RPMI8226 (cell line): ENCODE measurements around the gene EFNB1.
"Not testable (repeated sequence)": the region's sequence is repeated elsewhere in the genome, so short reads cannot be mapped to it uniquely, and the experiment has no call there.

Source experiments
- DNase-seq: peaks from one replicate; pipeline ENCODE4 v3.0.0-alpha.2; 2015

Gene EFNB1

DNA sequence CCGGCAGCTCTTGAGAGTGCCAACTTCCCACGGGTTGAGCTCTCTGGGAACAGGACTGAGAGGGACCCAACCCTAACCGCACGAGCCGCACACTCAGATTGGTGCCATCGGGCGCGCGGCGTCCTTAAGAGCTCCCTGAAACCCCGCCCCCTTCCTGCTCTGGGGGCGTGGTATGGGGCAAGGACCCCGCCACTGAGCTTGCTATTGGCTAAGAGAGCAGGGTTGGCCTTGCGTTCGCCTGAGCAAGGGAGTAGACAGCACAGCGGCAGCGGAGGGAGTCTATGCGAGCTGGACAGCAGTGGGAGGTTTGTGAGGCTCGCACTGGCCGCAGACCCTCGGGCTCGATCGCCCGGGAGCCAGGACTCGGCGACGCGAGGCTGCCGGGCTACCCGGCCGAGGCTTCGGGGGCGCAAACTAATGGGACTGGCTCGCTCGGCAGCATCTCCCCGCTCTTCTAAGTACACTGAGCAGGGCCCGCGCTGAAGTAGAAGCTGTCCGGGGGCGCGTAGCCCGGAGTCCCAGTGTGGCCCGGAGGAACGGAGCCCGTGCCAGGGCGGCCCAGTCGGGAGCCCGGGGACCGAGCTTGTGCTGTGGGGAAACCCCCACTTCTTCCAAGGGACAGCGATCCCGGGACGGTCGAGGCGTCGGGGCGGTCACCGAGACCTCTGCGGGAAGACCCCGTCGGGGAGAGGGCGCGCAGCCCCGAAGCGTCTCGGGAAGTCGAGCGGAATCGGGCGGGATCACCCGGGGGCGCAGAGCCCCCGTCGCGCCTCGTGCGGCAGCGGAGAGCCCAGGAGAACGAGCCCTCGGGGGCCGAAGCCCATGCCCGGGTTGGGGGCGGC is at the start of gene EFNB1:
Gene EFNB1, plus strand, starts transcription at position 282 of the 842 bp plus-strand sequence. CDS start 756 bp downstream, outside the sequence.
- peak; percentile 95 for DNase-seq

DNA sequence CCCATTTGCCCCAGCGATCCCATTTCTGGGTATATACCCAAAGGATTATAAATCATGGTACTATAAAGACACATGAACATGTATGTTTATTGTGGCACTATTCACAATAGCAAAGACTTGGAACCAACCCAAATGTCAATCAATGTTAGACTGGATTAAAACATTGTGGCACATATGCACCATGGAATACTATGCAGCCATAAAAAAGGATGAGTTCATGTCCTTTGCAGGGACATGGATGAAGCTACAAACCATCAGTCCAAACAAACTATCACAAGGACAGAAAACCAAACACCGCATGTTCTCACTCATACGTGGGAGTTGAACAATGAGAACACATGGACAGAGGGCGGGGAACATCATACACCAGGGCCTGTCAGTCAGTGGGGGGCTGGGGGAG is 47.5 kb upstream of the EFNB1 start:
- DNase-seq: not testable (repeated sequence)

DNA sequence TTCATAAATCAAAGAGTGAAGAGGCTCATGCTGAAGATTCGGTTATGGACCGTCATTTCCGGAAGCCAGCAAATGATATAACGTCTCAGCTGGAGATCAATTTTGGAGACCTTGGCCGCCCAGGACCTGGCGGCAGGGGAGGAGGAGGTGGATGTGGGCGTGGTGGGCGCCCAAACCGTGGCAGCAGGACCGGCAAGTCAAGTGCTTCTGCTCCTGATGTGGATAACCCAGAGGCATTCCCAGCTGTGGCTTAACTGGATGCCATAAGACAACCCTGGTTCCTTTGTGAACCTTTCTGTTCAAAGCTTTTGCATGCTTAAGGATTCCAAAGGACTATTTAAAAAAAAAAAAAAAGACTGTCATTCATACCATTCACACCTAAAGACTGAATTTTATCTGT is 44.0 kb upstream of the EFNB1 start:
- DNase-seq: no peak

DNA sequence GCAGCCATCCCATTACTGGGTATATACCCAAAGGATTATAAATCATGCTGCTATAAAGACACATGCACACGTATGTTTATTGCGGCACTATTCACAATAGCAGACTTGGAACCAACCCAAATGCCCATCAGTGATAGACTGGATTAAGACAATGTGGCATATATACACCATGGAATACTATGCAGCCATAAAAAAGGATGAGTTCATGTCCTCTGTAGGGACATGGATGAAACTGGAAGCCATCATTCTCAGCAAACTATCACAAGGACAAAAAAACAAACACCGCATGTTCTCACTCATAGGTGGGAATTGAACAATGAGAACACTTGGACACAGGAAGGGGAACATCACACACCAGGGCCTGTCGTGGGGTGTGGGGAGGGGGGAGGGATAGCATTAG is 42.2 kb upstream of the EFNB1 start:
- DNase-seq: not testable (repeated sequence)

DNA sequence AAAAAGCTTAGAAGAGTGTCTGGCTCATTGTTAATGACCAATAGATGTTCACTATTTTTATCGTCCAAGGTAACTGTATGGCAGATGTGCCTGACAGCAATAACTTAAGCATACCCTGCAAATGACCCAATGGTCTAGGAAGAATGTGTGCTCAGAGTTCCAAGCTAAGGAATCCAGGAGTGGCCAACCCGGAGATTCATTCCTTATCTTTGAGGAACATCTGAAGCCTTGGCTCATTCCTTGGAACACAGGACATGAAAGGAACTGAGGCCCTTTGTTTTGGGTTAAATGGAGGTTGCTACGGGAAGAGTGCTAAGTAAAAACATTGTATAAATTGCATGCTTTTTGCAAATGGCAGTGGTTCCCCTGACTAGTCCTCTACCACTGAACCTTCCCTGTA is 38.9 kb upstream of the EFNB1 start:
- no peak for DNase-seq

DNA sequence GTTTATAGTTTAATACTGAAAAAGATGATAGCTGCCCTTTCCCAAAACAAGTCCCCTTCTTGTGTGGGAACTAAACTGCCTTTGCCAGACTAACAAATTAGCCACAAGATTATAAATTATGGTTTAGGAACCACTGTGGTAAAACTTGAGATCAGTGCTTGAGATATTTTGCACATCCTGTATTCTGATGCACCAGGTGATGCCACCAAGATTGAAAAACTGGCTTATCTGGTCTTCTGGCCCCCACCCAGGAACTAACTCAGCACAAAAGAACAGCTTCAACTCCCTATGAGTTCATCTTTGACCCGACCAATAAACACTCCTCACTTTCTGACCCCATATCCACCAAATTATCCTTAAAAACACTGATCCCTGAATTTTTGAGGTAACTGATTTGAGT is 36.7 kb upstream of the EFNB1 start:
- no peak for DNase-seq

DNA sequence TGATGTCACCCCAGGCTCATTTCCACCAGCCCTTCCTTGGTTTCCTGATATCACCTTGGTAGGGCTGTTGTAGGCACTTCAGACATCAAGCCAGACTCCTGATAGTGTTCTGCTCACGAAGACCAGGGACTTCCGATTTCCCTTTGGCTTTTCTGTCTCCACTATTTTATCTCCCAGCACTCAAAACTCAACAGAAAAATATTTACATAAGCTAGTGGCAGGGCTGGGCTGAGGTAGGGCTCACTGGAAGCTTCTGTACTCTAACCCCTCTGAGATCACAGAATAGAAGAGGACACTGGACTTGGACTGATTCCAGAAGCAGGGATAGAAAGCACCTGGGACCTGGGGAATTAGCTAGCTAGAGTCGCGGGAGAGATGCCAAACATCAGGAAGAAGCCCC is 34.4 kb upstream of the EFNB1 start:
- DNase-seq: no peak

DNA sequence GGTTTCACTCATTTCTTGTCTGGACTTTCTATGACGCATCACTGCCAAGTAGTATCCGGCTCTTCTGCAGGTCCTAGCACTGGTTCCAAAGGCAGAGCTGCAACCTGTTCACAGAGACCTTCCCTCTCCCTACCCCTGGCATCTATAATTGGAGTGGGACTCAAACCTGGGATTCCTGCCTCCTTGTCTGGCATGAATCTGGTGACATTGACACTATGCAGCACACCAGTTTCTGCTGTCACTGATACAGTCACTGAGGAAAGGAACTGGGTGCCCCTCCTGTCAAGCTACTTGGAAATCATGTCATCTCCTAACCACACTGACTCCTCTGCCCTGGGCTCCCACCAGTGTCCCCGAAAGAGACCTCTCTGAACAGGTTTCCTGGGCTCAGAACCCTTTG is 33.1 kb upstream of the EFNB1 start:
- no peak for DNase-seq

DNA sequence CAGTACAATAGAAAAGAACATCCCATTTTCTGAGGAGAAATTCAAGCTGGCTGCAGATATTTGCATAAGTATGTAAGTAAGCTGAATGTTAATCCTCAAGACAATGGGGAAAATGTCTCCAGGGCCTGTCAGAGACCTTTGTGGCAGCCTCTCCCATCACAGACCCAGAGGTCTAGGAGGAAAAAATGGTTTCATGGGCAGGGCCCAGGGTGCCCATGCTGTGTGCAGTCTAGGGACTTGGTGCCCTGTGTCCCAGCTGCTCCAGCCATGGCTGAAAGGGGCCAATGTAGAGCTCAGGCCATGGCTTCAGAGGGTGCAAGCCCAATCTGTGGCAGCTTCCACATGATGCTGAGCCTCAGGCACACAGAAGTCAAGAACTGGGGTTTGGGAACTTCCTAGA is 30.4 kb upstream of the EFNB1 start:
- DNase-seq: not testable (repeated sequence)

DNA sequence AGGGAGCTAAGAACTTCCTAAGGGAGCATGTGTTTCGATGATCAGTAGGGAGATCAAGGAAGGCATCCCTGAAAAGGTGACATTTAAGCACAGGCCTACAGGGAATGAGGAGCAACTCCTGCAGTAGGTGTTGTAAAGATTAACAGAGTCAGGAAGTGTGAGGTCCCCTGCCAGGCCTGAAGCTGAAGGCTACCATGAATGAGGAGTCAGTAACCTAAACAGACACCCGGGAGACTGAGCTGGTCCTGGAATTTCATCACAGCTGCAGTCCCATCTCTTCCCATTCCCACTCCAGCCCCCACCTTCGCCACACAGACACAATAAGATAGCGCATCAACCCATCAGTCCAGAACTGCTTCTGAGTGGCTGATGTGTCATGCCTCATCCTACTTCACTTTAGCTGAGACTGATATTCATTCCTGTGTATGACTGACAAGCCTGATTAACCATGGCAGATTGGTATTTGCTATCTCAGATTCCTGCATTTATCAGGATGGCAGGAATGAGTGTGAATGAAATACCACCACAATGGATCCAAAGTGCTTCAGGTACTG is 27.0 kb upstream of the EFNB1 start:
- DNase-seq: no peak

DNA sequence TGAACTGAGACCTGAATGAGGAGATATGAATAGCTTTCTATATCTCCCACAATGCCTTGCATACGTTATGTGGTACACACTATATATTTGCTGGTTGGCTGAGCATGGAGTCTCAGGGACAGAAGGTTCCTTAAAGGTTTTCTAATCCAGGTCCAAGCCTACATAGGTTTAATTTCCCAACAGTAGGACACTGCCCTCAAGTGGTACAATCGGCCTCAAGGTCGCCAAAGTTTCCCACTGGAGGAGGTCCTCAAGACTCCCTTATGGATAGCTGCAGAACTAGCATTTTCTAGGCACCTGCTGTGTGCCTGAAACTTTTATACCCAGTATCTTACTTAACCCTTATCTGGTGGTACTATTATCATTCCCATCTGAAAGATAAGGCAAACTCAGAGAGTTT is 21.0 kb upstream of the EFNB1 start:
- no peak for DNase-seq

DNA sequence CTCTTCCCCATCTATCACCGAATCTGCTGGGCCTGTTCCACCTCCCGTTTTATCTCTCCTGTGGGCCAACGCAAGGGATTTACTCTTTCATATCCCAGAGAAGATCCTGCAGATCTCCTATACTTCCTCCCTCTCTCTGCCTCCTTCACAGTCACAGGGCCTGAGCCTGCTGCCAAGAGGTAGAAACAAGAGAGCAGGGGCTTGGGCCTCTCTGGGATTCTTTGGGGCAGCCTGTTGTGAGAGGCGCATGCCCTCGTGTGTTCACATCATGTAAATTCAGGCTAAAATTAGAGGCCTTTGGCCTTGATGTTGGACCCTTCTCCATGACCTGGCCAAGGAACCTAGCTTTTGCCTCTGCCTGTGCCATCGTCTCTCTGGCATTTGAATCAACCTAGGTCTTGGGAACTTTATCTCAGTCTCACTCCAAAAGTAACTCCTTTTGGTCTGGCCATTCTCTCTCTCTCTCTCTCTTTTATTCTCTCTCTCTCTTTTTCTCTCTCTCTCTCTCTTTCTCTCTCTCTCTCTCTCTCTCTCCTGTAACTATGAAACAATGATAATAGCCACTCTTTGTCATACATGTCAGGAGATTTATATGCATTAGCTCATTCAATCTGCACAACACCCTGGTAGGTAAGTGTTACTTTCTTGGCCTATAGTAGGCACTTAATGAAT is 20.0 kb upstream of the EFNB1 start:
- DNase-seq: peak; percentile 28

DNA sequence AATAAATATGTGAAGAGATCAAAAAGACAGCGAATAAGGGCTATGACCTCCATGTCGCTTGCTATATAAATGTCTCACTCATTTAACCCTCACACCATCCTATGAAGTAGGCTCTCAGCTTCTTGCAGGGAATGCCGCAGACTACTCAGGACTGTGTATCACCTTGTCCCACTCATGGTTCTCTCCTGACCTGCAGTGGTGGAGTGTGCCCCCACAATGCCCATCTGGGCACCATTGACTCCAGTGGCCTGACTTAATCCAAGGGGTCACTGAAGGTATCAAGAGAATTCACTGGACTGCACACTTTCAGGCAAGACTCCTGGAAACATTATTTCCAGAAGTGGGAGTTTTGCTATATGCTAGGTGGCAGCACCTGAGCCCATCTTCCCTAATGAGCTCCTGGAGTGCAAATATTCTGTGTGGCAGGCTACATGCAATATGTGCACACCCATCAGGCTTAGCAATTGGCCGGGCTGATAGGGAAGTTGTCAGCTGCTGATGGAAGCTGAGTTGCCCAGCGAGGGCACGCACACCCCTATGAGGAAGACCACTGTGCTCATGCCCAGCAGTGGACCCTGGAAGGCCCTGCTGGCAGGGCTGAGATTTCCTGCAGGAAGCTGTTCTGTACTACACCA is 8.2 kb upstream of the EFNB1 start:
- no peak for DNase-seq

DNA sequence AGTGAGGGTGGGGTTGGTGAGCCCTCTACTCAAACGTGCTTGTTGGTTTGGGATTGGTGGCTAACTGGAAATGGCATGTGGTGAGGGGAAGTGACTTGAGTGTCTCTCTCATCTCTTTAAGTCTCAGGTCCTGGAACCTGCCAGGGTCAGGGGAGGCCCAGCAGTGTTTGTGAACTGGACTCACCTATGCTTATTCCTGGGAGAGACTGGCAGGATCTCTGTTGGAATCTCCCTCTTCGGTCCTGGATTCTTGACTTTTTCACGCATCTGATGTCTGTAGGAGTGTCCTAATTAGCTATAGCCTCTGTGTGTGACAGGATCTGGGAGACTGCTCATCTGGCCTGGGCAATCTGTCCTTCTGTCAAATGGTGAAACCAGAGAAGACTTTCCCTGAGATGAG is 7.2 kb upstream of the EFNB1 start:
- no peak for DNase-seq

DNA sequence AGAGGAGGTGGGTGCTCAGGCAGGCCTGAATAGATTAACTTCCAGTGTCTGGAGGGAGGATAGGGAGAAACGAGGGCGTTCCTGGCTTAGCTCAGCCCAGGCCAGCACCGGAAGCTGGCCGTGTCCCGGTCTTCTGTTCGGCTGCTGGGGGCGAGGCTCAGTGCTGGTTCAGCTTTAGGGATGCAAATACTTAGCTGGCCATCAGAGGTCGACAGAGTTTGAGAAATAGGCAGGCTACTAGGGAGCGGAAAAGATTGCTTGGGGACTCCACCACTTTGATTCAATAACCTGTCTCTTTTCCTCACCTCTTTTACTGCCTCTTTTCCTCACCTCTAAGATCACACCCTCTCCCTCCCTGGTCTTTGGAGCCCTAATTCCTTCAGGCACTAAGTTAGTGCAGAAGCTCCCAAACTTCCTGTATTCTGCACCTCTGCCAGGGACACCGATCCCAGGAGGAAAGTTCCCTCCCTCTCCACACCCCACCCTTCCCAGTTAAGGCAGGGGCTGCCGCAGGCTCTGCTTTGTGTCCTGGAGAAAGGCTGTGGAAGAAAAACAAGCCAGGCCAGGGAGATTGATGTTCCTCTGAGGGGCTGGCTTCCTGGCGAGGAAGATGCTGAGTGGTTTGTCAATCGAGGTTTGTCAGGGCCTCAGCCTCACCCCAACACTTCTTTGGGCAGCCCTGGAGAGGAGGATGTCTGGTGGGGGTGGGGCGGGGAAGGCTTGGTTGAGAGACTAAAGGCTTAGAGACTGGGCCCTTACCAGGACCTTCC is 6.0 kb upstream of the EFNB1 start:
- DNase-seq: peak; percentile 37

DNA sequence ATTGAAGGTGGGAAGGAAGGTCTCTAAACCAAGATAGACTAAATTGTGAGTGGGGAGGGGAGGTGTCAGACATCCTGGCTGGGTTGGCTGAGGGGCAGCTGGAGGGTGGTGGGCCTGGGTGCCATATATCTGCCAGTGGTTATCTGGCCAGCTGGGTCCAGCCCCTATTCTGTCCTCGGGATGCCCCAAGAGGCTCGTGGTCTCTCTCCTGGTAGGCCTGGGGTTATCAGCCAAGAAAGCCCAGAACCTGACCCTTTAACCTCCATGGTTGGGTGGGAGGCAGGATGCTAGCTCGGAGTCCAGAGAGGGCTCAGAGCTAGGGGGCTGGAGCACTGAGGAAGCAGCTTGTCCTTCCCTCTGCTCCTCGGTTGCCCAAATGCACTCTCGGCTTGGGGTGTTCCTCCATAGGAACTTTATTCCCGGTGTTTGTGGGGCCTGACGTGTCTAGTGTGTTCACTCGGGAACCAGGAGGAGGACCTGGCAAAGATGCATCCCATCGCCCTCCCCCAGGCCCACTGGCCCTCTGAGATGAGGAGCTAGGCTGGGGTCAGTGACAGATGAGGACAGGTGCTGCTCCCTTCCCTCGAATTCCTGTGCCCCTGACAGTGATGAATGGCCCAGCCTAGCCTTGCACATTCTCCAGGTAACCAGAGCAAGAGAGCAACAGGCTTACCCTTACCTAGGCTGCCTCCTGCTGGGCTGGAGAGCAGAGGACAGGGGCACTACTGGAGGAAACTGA is 5.2 kb upstream of the EFNB1 start:
- no peak for DNase-seq

DNA sequence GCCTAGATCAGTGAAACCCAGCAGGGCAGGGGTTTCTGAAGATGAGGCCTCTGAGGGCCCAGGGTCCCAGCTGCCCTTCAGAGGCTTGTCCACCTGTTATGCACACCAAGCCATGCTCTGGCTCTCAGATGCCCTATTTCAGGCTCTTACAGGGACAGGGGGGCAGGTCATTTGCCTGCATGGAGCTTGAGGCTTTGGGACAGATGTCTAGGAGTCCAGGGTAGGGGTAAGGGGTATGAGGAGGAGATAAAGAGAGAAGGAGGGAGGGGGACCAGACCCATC is 4.7 kb upstream of the EFNB1 start:
- no peak for DNase-seq

DNA sequence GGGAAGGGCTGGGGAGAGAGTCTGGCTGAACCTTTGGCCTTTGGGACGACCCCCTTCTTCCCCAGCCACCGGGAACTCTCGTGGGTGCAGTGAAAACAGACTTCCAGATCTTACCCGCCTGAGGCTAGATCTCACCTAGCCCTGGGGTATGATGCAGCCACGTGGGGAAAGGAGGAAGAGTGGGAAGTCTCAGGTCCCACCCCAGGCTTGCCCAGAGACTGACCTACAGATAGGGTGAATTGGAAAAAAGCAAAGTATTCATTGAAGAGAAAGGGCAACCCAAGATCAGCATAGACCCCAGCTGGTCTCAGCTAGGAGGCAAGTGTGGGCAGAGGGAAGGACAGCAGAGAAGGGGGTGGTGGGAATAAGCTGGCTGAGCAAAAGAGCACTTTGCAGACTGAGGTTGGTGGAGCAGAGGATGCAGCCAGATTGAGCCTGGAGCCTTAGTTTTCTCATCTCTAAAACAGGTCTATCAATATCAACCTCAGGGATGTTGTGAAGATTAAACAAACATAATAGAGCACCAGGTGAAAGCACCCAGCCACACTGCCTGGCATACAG is 4.2 kb upstream of the EFNB1 start:
- no peak for DNase-seq

DNA sequence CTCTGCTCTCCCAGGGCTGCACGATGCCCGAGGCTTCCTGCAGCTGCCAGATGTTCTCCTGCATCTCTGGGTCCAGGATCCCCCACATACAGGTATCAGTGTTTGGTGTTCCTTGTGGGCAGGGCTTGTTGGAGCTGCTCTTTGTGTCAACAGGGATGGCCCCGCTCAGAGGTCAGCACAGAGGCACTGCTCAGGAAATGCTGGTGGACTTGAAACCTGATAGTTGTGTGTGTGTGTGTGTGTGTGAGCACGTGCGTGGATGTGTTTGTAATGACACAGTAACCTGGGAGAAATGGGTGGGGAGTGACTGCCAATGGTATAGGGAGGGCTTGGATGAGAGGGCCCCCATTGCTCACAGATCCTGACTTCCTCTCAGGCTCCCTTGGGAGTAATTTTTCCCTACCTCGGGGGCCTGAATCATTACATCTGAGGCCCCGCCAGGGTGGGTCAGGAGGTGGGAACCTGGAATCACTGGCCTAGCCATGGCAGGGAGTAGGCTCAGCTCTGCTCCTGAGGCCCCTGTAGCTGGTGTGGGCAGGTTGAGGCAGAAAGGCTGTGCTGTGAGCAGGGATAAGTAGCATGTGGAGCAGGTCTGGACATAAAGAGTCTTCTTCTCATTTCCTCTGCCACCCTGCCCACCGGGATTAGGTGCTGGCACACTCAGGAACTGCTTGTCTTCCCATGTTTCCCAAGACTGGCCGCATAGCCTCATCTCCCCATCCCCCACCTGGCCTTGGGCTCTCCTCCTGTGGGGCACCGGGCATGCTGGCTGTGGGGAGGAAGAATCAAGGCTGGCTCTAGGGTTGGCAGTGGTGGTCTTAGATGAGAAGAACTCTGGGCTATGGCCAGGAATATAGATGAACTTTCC is 2.5 kb upstream of the EFNB1 start:
- DNase-seq: no peak

DNA sequence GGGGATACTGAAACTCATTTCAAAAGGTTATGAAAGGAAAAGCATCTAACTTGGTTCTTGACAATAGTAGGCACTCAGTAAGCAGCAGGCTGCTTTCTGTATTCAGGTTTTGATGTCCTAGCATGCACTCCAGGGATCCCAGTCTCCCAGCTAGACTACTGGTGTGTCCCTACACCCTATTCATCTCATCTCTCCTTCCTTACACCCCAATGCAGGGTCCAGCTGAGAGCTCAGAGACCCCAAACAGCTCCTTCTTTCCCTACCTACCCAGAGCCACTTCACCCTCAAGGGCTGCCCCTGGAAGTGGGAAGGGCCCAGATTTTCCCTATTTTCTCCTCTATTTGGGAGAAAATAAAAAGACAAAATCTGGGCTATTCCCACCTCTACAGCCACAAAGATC is 1.6 kb upstream of the EFNB1 start:
- DNase-seq: no peak
